Right cardiac atrium (tissue), 5 donors: ENCODE data around the gene FDX1. TPM values are rescaled to one million over a fixed set of nuclear protein-coding genes. Genes with fewer than 3 reads are reported as not detected.
"Not testable (repeated sequence)": the region's sequence is repeated elsewhere in the genome, so short reads cannot be mapped to it uniquely, and the experiment has no call there.

ENCODE experiments used
- ATAC-seq, 2 donors: fragments of 200-7000 bp; cut with Tn5 transposase; one replicate each; pipeline versions ENCODE4 v1.8.0 to v1.9.1; 2020; ENCODE audit warnings: moderate library complexity in 2 of 2, mild to moderate bottlenecking in 1 of 2
- DNase-seq, 3 donors: peaks; one replicate each; pipeline ENCODE4 v3.0.0-alpha.2; 2020
- H3K27ac ChIP-seq: one replicate; pipeline ENCODE4 v1.5.1; 2013; ENCODE audit warnings: mild to moderate bottlenecking, low read length, control low read depth, moderate library complexity
- H3K27me3 ChIP-seq: one replicate; pipeline ENCODE4 v1.6.1; 2013; ENCODE audit not compliant: control insufficient read depth, insufficient read depth
- H3K4me1 ChIP-seq: one replicate; pipeline ENCODE4 v1.6.1; 2013; ENCODE audit warnings: low read length; ENCODE audit not compliant: control insufficient read depth, insufficient read depth
- H3K4me3 ChIP-seq: one replicate; pipeline ENCODE4 v1.5.1; 2013; ENCODE audit warnings: low read length, control low read depth
- H3K9me3 ChIP-seq: one replicate; pipeline ENCODE4 v1.6.1; 2013; ENCODE audit warnings: low read length; ENCODE audit not compliant: control insufficient read depth
- WGBS: extraction: QIAGEN DNeasy Blood & Tissue Kit; methylation state at CpG from one replicate; pipeline ENCODE4 v1.1.7; 2013; 5-methylcytosine and 5-hydroxymethylcytosine counted together
- intact Hi-C, 4 donors: fragments of 100-400 bp; cut with DNase I; formaldehyde crosslinking; loops; one replicate each; pipeline versions ENCODE4 v1.11.0 to v1.14.0; 2022 to 2023
- polyA plus RNA-seq: library from polyadenylated mRNA; stranded (reverse); fragments of 200-250 nt; gene quantifications from one replicate; pipeline ENCODE4 v1.2.3, GENCODE V29; 2013
- total RNA-seq, 4 donors: library from RNA; stranded (reverse); fragmentation: NEBNext Ultra II Directional; extraction: Animal tissue kit (Norgen Biotek cat#: 25700); gene quantifications; one replicate each; pipeline ENCODE4 v1.2.1, GENCODE V29; 2021
- donor health status: healthy with polysubstance abuse.
- donor health status: DM: no; HTN: yes; CAD: no.
- donor health status: DM: no; HTN: no; CAD: no.
- donor health status: DM: no; HTN: yes; CAD: no; lungs with severe emphysema.
- donor health status: DM: yes; HTN: yes; CAD: no.

The FDX1 gene
- total and polyA plus RNA-seq, 5 donors: 16.3 to 18.7 (median 17.2) TPM

DNA sequence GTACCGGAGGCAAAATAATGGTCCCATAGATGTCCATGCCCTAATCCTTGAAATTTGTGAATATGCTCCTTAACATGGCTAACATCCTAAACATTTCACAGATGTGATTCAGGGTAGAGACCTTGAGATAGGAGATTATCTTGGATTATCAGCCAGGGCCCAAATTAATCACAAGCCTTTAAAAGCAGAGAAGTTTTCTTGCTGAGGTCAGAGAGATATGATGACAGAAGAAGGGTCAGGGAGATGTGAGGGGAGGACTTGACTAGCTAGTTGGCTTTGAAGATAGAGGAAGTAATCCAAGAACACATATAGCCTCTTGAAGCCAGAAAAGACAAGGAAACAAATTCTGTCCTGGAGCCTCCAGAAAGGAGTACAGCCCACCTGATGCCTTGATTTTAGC is 19.1 kb upstream of the FDX1 start:
- no peak overlapping the region for H3K4me3 ChIP-seq
- ATAC-seq (no peak), DNase-seq (no peak)
- no peak overlapping the region for H3K27ac ChIP-seq
- H3K27me3 ChIP-seq: no peaks in the 10 kb centered on the region
- intact Hi-C loops: no loop called here
- H3K9me3 ChIP-seq: no peaks in the 10 kb centered on the region
- WGBS: 99% methylated on average over 1 of the region's 1 CpG
- no peaks in the 10 kb centered on the region for H3K4me1 ChIP-seq

DNA sequence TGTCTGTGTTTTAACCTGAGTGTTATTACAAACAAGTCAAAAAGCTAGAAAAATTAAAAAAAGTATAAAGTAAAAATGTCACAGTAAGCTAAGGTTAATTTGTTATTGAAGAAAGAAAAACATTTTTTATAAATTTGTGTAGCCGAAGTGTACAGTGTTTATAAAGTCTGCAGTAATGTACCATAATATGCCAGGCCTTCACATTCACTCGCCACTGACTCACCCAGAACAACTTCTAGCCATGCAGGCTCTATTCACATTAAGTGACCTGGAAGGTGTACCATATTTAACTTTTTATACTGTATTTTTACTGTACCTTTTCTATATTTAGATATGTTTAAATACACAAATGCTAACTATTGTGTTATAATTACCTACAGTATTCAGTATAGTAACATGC is 14.7 kb upstream of the FDX1 start:
- Histone ChIP-seq H3K4me1 (no peaks in the 10 kb centered on the region), H3K27me3 (no peaks in the 10 kb centered on the region), H3K27ac (no peak overlapping the region), H3K9me3 (no peaks in the 10 kb centered on the region), H3K4me3 (no peak overlapping the region)
- WGBS: 97% methylated on average over 2 of the region's 2 CpGs
- ATAC-seq (no peak), DNase-seq (no peak)
- intact Hi-C loops: no loop called here

DNA sequence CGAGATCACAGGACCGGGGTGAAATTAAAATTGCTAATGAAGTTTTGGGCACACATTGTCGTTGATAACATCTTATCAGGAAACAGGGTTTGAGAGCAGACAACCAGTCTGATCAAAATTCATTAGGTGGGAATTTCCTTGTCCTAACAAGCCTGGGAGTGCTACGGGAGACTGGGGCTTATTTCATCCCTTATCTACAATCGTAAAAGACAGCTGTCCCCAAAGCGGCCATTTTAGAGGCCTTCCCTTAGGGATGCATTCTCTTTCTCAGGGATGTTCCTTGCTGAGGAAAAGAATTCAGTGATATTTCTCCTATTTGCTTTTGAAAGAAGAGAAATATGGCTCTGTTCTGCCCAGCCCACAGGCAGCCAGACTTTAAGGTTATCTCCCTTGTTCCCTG is 8.1 kb upstream of the FDX1 start:
- not testable (repeated sequence) for DNase-seq

DNA sequence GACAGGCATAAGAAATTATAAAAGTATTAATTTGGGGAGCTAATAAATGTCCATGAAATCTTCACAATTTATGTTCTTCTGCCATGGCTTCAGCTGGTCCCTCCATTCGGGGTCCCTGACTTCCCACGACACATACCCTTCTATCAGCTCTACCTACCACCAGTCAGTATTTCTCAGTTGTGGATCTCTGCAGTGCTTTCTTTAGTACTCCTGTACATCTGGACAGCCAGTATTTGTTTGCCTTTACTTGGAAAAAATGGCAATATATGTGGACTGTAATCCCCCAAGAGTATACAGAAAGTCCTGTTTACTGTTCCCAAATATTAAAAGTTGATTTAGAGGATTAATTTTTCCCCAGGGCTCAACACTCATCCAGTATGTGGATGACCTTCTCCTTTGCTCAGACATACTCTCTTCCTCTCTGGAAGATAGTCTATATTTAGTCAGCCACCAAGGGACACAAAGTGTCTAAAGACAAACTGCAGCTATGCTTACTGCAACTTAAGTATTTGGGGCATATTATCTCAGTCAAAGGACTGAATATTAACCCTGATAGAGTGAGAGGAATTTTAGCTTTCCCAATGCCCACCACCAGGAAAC is 7.3 kb upstream of the FDX1 start:
- H3K4me1 ChIP-seq: no peaks in the 10 kb centered on the region
- no peak overlapping the region for H3K27ac ChIP-seq
- intact Hi-C loops: no loop called here
- DNase-seq (no peak), ATAC-seq (peak; percentile 51 to 56)
- no peak overlapping the region for H3K4me3 ChIP-seq
- WGBS: 80% methylated on average over 2 of the region's 2 CpGs
- H3K9me3 ChIP-seq: no peaks in the 10 kb centered on the region
- H3K27me3 ChIP-seq: no peaks in the 10 kb centered on the region

More for the DNA sequence above, 8.1 kb upstream of the FDX1 start:
- intact Hi-C loops, H3K9me3 ChIP-seq, H3K4me3 ChIP-seq, H3K27ac ChIP-seq, H3K4me1 ChIP-seq, ATAC-seq, H3K27me3 ChIP-seq: not testable (repeated sequence)
- WGBS: 87% methylated on average over 6 of the region's 6 CpGs

GRCh38 chr11:110424775-110425444 is 4.8 kb upstream of the FDX1 start:
- no peak for ATAC-seq
- Histone ChIP-seq H3K4me1 (no peaks in the 10 kb centered on the region), H3K27ac (no peak overlapping the region), H3K4me3 (no peak overlapping the region), H3K27me3 (no peaks in the 10 kb centered on the region), H3K9me3 (no peaks in the 10 kb centered on the region)
- intact Hi-C loops: loop anchor here in 1 of 4 donors (5.0 kb wide), 1 partner anchor 223 kb away; no protein-coding TSS in a partner anchor
- DNase-seq: no peak
- WGBS: 84% methylated on average over 3 of the region's 3 CpGs

GRCh38 chr11:110425751-110426545 is 3.8 kb upstream of the FDX1 start:
- H3K9me3 ChIP-seq: no peaks in the 10 kb centered on the region
- H3K27me3 ChIP-seq: no peaks in the 10 kb centered on the region
- no peak overlapping the region for H3K27ac ChIP-seq
- H3K4me3 ChIP-seq: no peak overlapping the region
- ATAC-seq (no peak), DNase-seq (no peak)
- H3K4me1 ChIP-seq: no peaks in the 10 kb centered on the region
- intact Hi-C loops: loop anchor here in 1 of 4 donors (5.0 kb wide), 1 partner anchor 224 kb away; no protein-coding TSS in a partner anchor
- 88% methylated on average over 9 of the region's 9 CpGs for WGBS

DNA sequence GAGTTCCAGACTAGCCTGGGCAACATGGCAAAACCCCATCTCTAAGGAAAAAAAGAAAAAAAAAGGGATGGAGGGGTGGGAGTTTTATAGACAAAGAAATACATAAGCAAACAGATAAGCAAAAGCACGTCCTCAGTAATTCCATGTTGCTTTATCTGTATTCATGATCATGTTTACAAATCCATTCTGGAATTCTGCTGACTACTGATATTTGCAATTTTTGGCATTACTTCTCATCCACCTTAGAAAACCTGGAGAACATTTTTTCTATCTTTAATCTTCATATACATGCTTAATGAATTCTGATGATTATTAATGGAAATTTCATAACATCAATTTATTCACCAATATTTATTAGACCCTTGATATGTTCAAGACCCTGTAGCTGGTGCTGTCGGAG is 1.7 kb upstream of the FDX1 start:
- 92% methylated on average over 2 of the region's 2 CpGs for WGBS
- H3K4me3 ChIP-seq: no peak overlapping the region
- intact Hi-C loops: loop anchor here in 1 of 4 donors (5.0 kb wide), 1 partner anchor 226 kb away; no protein-coding TSS in a partner anchor
- DNase-seq: no peak
- no peak for ATAC-seq
- H3K27me3 ChIP-seq: no peaks in the 10 kb centered on the region
- H3K9me3 ChIP-seq: no peaks in the 10 kb centered on the region
- H3K4me1 ChIP-seq: no peaks in the 10 kb centered on the region
- H3K27ac ChIP-seq: no peak overlapping the region

GRCh38 chr11:110428956-110429730 is 605 bp upstream of the FDX1 start:
- intact Hi-C loops: loop anchor here in 1 of 4 donors (5.0 kb wide), 1 partner anchor 227 kb away; no protein-coding TSS in a partner anchor
- DNase-seq: no peak
- H3K9me3 ChIP-seq: no peaks in the 10 kb centered on the region
- peak overlapping the region; percentile 70 for H3K4me3 ChIP-seq
- peak overlapping the region; percentile 76 for H3K27ac ChIP-seq
- ATAC-seq: no peak
- H3K27me3 ChIP-seq: no peaks in the 10 kb centered on the region
- WGBS: 61% methylated on average over 10 of the region's 10 CpGs
- no peaks in the 10 kb centered on the region for H3K4me1 ChIP-seq

DNA sequence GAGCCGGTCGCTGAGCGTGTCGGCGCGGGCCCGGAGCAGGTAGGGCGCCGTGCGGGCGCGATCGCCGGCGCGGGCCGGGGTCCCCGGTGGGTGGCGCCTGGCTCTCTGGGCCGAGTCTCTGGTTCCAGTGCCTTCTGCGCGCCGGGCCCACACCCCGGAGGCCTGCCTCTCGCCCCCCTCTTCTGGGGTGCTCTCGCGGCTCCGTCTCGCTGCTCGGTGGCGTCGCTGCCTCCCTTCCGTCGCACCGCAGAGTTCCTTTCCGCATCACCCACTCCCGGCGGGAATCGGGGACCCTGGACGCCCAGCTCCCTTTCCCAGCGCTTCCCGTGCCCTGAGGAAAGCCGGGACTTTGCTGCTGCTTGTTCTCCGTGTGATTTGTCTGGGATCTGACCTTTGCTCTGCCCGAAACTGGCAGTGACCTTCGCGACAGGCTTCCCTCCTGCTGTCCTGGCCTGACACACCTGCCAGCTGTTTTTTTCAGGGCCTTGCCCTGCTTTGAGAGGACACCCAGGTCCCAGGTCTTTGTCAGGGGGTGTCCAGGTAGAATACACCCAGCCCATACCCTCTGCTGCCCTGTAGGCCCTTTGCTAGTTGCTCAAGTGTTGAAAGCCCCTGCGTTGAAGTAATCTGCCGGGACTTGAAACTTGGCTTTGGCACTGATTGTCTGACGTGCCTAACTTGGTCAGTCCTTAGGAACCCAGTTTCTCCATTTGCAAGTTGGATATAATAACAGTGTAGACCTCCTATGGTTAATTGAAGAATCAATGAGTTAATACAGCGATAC is 711 bp downstream of the FDX1 start:
- WGBS: under 1% methylated on average over 51 of the region's 51 CpGs
- no peaks in the 10 kb centered on the region for H3K9me3 ChIP-seq
- H3K4me1 ChIP-seq: no peaks in the 10 kb centered on the region
- peak overlapping the region; percentile 76 for H3K27ac ChIP-seq
- intact Hi-C loops: loop anchor here in 3 of 4 donors (5.0 to 10.0 kb wide), 3 partner anchors 53 to 228 kb away; no protein-coding TSS in a partner anchor
- ATAC-seq (peak; percentile 41 to 68), DNase-seq (peak in 1 of 3 donors; percentile 52)
- peak overlapping the region; percentile 70 for H3K4me3 ChIP-seq
- H3K27me3 ChIP-seq: no peaks in the 10 kb centered on the region
